ENCODE data around the gene MYO18B. TPM values are rescaled to one million over a fixed set of nuclear protein-coding genes. Genes with fewer than 3 reads are reported as not detected.

MYO18B gene
- polyA plus RNA-seq, 1 donor (not counting 4 experiments of a cell fraction or from before 2014, with no cell fraction given) = not detected

DNA sequence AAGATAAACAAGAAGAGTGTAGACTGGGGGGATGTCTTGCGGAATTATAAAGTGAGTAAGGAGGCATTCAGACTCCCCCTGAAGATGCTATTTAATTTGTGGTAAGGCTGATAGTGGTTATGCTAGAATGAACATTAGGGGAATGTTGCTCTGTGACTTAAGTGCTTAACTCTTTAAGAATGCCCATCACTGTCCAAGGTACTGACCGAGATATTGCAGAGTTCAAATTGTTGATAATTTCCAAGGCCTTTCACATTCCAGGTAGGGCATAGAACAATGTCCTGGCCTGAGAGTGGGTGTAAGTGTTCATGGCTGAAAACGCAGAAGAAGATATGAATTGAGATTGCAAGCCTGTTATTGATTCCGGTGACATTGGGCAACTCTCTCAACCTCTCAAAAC, 337.0 kb downstream of the MYO18B start:
- no peak overlapping the region for H3K27ac ChIP-seq (ENCODE audit: control insufficient read depth, insufficient read depth, low read length)
- no peaks in the 10 kb centered on the region for H3K79me2 ChIP-seq (ENCODE audit: control insufficient read depth, insufficient read depth, low read length)
- no peaks in the 10 kb centered on the region for H3K36me3 ChIP-seq (ENCODE audit: control insufficient read depth in 2 of 2, extremely low read depth in 1 of 2, insufficient read depth in 2 of 2, low read length in 2 of 2)
- H2AFZ ChIP-seq (ENCODE audit: control insufficient read depth, low read length) = no peak overlapping the region
- no peak for TF ChIP-seq EZH2 (IDR thresholded peaks at IDR 0.05; ENCODE audit: low read length)
- TF ChIP-seq, protein P1, sequence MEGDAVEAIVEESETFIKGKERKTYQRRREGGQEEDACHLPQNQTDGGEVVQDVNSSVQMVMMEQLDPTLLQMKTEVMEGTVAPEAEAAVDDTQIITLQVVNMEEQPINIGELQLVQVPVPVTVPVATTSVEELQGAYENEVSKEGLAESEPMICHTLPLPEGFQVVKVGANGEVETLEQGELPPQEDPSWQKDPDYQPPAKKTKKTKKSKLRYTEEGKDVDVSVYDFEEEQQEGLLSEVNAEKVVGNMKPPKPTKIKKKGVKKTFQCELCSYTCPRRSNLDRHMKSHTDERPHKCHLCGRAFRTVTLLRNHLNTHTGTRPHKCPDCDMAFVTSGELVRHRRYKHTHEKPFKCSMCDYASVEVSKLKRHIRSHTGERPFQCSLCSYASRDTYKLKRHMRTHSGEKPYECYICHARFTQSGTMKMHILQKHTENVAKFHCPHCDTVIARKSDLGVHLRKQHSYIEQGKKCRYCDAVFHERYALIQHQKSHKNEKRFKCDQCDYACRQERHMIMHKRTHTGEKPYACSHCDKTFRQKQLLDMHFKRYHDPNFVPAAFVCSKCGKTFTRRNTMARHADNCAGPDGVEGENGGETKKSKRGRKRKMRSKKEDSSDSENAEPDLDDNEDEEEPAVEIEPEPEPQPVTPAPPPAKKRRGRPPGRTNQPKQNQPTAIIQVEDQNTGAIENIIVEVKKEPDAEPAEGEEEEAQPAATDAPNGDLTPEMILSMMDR (optimal IDR thresholded peaks at IDR 0.05 in 1 of 3, IDR thresholded peaks at IDR 0.05 in 1 of 3, conservative IDR thresholded peaks at IDR 0.05 in 1 of 3; ENCODE audit: extremely low read depth in 1 of 3, insufficient read depth in 2 of 3, low read length in 3 of 3) = no peak
- H3K4me3 ChIP-seq (ENCODE audit: control insufficient read depth in 2 of 3, extremely low read depth in 1 of 3, insufficient read depth in 2 of 3, low read depth in 1 of 3, low read length in 3 of 3) = no peak overlapping the region
- dilution Hi-C loops (cut with MboI; ENCODE audit: extremely low pct_ligation_motif_present, low sequenced_read_pairs) = no loop called here
- no peak overlapping the region for H3K4me2 ChIP-seq (ENCODE audit: control insufficient read depth, extremely low read depth, insufficient read depth, low read depth, low read length)
- H3K27me3 ChIP-seq (ENCODE audit: control insufficient read depth, extremely low read depth, insufficient read depth, low read length) = no peaks in the 10 kb centered on the region
- H3K9me1 ChIP-seq (ENCODE audit: control insufficient read depth, extremely low read depth, insufficient read depth, low read length) = no peaks in the 10 kb centered on the region
- DNase-seq (ENCODE audit: low read depth, low spot score) = no peak
- no peaks in the 10 kb centered on the region for H3K4me1 ChIP-seq (ENCODE audit: control insufficient read depth, extremely low read depth, insufficient read depth, low read length)
- H3K9ac ChIP-seq (ENCODE audit: control insufficient read depth, extremely low read depth, insufficient read depth, low read length) = no peak overlapping the region
- no peaks in the 10 kb centered on the region for H3K9me3 ChIP-seq (ENCODE audit: control insufficient read depth, low read depth, low read length)
- H4K20me1 ChIP-seq (ENCODE audit: control insufficient read depth, extremely low read depth, insufficient read depth, low read length) = no peaks in the 10 kb centered on the region
- FAIRE-seq = no peak

Small RNAs within 50 kb of the gene (small RNA-seq; reads per million reads assigned to genes)
- gene RN7SKP169 (ENCODE audit: insufficient read length in 3 of 3, low read depth in 3 of 3, low replicate concordance in 1 of 3) = 0 reads per million in 3 experiments
- 0 reads per million in 3 experiments for gene RNA5SP494 (ENCODE audit: insufficient read length in 3 of 3, low read depth in 3 of 3, low replicate concordance in 1 of 3)
- 0 reads per million in 3 experiments for gene Z98949.2 (ENCODE audit: insufficient read length in 3 of 3, low read depth in 3 of 3, low replicate concordance in 1 of 3)

Other genes starting within 250 kb of the MYO18B start
- 6.0 to 8.1 TPM (median 6.3 TPM) in 3 replicates for gene GRK3, start 177.5 kb upstream of the MYO18B start, polyA plus RNA-seq

Data from keratinocyte (primary cell).